Measurements from ENCODE around the gene MUC16.
"Not testable (repeated sequence)": the region's sequence is repeated elsewhere in the genome, so short reads cannot be mapped to it uniquely, and the experiment has no call there.

Gene MUC16
- total RNA-seq: 0 to 0.77 (median 0.05) reads per million in 3 experiments

GRCh38 chr19:9009935-9010651 lies at the start of gene MUC16:
Gene MUC16, minus strand, starts transcription at chr19:9010409.
- DNase-seq: no peak

DNA sequence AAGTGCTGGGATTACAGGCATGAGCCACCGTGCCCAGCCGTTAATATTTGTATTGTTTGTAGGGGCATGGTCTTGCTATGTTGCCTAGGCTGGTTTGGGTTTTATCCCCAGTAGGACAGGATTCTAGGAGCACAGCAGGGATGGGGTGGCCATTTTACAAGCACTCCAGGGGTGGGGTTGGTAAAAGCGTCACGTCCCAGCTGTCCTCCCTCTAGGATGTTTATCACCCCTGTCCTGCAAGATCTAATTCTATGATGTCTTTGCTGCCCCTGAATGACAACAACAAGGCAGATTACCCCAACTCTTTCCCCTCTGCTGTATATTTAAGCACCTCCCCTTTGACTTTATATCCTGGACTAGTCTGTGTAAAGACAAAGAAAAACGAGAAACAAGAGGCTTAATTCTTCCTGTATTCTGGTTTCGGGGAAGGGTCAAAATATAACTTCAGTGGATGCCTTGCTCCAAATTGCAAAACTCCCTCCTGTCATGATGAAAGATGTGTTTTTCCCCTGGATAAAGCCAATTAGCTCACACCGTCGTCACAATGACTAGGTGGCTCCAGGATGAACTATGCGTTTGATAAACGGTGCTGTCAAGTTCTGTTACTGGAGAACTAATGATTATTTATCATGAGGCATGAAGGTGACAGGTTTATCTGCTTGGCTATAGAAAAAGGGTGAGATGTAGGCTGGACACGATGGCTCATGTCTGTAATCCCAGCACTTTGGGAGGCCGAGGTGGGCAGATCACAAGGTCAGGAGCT lies 48.9 kb upstream of the MUC16 start:
- no peak for DNase-seq

DNA sequence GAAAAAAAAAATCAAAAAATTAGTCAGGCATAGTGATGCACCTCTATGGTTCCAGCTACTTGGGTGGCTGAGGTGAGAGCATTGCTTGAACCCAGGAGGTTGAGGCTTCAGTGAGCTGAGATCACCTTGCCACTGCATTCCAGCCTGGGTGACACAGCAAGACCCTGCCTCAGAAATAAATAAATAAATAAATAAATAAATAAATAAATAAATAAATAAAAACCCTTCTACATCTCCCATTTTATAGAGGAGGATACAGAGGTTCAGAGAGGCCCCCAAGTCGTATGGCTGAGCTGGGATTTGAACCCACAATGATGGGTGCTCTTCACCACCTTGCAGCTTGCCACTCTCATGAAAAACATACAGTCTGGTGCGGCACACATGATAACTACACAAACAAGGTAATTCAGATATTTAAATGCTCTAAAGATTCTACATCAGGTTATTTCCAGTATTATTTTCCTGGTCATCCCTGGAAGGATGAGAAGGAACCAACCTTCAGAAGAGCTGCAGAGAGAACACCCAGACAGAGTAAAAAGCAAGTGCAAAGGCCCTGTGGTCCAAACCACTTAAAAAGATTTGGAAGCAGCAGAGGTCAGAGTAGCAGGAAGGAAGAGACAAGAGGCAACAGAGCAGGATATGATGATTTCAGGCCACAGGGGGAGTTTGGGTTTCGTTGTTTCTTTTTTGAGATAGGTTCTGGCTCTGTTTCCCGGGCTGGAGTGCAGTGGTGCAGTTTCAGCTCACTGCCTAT lies 47.5 kb upstream of the MUC16 start:
- no peak for DNase-seq

DNA sequence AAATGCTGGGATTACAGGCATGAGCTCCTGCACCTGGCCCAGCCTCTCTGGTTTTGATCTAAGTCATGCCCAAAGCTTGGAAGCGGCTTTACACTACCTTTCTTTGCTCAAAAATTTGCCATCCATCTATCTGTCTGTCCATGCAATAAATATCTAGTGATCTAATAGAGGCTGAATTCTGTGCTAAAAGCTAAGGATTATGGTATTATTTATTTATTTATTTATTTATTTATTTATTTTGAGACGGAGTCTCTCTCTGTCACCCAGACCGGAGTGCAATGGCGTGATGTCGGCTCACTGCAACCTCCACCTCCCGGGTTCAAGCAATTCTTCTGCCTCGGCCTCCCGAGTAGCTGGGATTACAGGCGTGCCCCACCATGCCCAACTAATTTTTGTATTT lies 45.9 kb upstream of the MUC16 start:
- not testable (repeated sequence) for DNase-seq

GRCh38 chr19:9054765-9055164 lies 44.6 kb upstream of the MUC16 start:
- no peak for DNase-seq

DNA sequence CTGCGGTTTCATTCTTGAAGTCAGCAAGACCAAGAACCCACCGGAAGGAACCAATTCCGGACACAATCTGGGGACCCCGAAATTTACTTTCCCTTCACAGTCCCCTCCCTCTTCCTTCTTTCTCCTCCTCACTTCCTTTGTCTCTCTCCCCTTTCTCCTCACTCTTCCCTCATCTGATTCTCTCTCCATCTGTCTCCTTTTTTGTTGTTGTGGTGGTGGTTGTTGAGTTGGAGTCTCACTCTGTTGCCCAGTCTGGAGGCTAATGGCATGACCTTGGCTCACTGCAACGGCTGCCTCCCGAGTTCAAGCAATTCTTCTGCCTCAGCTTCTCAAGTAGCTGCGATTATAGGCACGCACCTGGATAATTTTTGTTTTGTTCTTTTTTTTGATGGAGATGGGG lies 44.0 kb upstream of the MUC16 start:
- no peak for DNase-seq

DNA sequence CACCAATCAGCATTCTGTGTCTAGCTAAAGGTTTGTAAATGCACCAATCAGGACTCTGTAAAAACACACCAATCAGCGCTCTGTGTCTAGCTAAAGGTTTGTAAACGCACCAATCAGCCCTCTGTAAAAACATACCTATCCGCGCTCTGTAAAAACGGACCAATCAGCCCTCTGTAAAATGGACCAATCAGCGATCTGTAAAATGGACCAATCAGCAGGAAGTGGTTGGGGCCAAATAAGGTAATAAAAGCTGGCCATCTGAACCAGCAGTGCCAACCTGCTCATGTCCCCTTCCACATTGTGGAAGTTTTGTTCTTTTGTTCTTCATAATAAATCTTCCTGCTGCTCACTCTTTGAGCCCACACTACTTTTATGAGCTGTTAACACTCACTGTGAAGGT lies 43.5 kb upstream of the MUC16 start:
- DNase-seq: not testable (repeated sequence)

DNA sequence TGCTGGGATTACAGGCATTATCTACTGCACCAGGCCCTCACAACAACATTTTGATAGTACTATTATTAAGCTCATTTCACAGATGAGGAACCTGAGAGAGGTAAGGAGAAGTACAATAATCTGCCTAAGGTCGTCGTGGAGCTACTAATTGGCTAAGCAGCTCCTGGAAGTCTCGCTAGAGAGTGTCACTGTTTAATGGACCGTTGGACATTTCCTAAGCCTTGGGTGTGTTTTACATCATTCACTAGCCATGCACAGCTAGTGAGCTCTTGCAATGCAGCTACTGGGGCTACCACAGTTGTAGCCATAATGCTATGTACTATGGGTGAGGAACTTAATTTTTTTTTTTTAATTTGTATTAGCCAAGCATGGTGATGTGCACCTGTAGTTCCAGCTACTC lies 42.7 kb upstream of the MUC16 start:
- no peak for DNase-seq

DNA sequence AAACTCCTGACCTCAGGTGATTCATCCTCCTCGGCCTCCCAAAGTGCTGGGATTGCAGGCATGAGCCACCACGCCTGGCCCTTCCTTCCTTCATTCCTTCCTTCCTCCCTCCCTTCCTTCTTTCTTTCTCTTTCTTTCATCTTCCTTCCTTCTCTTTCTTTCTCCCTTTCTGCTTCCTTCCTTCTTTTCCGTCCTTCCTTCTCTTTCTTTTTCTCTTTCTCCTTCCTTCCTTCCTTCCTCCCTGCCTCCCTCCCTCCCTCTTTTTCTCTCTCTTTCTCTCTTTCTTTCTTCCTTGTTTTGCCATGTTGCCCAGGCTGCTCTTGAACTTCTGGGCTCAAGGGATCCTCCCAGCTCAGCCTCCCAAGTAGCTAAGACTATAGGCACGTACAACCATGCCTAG lies 36.5 kb upstream of the MUC16 start:
- DNase-seq: no peak

DNA sequence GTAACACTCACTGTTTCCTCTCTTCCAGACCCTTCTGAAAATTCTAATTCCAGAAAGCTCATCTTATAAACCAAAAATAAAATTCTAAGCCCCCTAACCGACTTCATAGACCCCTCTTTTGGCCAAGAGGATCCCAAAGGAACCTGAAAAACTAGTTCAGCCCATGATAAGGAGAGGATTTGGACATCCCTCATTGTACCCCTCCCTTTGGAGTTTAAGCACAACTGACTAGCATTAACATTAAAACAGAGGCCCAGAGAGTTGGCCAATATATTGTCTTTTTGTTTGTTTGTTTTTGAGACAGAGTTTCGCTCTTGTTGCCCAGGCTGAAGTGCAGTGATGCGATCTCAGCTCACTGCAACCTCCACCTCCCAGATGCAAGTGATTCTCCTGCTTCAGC lies 34.2 kb upstream of the MUC16 start:
- DNase-seq: no peak

DNA sequence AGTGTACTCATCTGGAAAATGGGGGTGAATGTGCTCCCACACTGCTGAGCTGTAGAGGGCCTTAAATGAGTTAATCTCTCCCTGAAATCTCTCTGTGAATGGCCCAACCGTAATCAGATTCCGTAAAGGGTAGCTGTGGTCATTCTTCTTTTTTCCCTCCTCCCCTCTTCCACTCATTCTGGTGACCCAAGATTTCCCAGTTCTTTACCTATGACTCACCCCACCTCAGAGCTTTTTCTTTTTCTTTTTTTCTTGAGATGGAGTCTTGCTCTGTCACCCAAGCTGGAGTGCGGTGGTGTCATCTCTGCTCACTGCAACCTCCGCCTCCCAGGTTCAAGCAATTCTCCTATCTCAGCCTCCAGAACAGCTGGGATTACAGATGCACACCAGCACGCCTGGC lies 33.3 kb upstream of the MUC16 start:
- DNase-seq: no peak

DNA sequence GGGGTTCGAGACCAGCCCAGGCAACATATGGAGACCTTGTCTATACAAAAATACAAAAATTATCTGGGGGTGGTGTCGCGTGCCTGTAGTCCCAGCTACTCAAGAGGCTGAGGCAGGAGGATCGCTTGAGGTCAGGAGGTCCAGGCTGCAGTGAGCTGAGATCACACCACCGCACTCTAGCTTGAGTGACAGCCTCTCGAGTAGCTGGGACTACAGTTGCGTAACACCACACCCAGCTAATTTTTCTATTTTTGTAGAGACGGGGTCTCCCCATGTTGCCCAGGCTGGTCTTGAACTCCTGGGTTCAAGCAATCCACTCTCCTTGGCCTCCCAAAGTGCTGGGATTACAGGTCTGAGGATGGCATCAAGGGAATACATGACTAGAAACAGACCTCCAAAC lies 30.8 kb upstream of the MUC16 start:
- no peak for DNase-seq

DNA sequence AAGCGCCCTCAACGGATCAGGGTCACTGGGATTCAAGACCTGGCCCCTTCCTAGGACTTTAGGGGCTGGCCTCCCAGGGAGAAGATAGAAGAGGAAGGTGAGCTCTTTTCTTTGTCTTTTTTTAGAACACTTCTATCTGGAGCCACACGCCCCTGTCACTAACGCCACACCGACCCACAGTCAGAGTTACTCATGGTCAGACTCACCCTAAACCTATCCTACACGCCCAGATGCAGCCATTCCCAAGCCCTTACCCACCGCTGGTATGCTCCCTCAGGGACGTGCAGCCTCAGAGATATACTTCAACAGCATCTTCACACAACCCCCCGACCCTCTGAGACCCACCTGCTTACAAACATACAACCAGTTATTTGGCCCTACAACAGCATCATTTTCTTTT lies 29.9 kb upstream of the MUC16 start:
- no peak for DNase-seq

DNA sequence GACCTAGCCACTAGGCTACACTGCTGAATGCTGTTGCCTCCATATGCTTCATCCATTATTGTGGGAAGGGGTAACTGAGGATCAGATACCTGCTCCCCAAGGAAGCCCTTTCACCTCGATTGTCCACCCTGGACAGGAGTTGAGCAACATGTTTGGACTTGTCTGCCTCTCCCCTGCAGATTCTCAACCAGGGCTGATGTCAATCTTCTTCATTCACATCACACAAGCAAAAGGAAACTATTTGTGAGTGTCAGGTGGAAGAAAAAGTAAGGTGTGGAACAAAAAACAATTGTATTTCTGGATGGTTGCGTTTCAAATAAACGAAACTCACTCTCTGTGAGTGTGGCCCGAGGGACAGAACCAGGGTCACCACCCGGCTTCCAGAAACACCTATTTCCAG lies 29.5 kb upstream of the MUC16 start:
- no peak for DNase-seq

- no peak for DNase-seq
These were observed 27.3 kb upstream of the MUC16 start for GRCh38 chr19:9037400-9038062.

- DNase-seq: no peak
These were observed 22.0 kb upstream of the MUC16 start for GRCh38 chr19:9032136-9032631.

DNA sequence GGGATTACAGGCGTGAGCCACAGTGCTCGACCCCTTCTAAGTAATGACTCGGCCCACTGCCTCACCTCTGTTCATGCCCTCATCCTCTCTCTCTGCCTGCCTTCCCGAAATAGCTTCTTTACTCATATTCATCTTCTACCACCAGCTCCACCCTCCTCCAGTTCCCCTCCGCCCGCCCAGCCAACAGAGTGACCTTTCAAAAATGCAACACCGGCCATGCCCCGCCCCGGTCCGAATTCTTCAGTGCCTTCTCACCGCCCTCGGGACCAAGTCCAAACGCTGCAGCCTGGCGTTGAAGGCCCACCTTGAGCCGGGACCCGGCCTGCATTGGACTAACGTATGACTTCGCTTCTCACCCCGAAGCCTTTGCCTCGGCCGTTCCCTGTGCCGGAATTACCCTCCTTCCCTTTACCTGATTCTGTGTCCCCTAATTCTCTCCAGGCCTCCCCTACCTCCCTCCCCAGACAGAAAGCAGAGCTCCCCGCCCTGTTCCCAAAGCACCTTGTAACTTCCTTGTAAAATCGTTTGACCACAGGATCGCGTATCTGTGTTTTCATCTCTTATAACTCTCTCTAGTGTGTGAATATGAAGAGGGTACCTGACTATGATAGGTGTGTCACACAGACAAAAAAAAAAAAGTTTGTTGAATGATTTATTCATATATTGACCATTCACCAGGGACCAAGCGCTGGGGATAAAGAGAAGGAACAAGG lies 8.1 kb upstream of the MUC16 start:
- DNase-seq: no peak

DNA sequence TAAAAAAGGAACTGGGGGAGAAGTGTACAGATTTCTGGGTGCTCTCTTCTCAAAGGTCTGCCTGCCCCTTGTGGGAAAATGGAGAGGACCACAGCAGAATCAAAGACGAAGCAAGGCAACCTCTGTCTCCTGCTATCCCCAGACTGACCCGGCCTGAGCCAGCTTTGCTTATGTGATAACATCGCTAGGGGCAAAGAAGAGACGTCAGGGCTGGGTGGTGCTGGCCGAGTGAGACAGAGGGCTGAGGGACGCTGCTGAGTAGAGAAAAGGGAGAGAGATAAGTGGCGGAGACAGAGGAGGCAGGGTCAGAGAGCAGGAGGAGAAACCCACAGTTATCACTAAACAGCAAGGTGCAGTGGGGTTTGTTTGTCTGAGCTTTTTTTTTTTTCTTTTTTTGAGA lies 4.6 kb upstream of the MUC16 start:
- DNase-seq: no peak

- DNase-seq: no peak
These were observed 3.8 kb upstream of the MUC16 start for GRCh38 chr19:9013988-9014387.

DNA sequence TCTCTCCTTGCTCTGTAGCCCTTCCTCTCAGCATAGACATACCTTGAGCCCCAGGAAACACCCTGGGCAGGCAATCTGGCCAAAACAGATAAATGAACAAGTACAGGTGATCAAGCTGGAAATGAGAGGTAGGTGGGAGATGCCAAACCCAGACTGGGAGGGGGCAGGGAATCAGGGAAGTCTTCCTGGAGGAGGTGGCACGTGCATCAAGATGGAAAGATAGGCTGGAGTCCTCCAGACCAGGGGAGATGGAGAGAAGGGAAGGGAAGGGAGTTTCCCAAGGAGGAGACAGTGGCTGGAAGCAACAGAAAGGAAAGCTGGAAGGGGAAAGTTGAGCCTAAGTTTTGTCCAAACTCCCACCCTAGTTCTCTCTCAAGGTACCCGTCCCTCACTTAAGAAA lies 1.7 kb upstream of the MUC16 start:
- DNase-seq: no peak

DNA sequence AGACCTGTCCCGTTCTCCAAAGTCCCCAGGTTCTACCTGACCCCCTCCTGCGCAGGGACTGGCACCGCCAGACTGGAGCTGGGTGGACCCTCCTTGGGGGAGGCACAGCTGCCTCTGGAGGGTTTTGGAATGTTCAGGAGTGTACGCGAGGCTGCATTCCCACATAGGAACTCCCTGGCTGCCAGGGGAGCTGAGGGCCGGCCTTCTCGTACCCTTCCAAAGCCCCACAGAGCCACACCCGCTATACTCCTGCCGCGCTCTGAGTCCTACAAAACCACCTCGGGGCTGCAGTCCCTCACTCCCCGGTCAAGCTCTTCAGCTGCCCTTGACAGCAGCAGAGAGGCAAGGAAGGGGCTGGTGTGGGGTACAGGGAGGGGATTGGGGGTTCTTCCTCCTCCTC lies 484 bp upstream of the MUC16 start:
- DNase-seq: no peak

GRCh38 chr19:9009431-9009830 lies 778 bp downstream of the MUC16 start:
- no peak for DNase-seq
